GM13977 (cell line): Measurements from ENCODE around the gene DVL1.
"Not testable (repeated sequence)": the region's sequence is repeated elsewhere in the genome, so short reads cannot be mapped to it uniquely, and the experiment has no call there.

ENCODE experiments used
- DNase-seq: peaks from one replicate; pipeline ENCODE4 v3.0.0; 2012; ENCODE audit warnings: low spot score
- CTCF ChIP-seq: IDR thresholded peaks from 2 replicates; pipeline ENCODE4 v1.5.1; 2012; ENCODE audit warnings: mild to moderate bottlenecking, control low read depth; ENCODE audit not compliant: insufficient read depth; ENCODE audit errors: extremely low read depth, missing control alignments
- in situ Hi-C: fragments of 300-500 bp; cut with MboI; formaldehyde crosslinking; loops from one replicate; pipeline ENCODE4 v1.12.0; 2022; ENCODE audit warnings: low sequenced_read_pairs, low pct_unique_long_range_greater_than_20kb, mixed read lengths, inconsistent platforms; ENCODE audit not compliant: unreplicated experiment

The DVL1 gene

GRCh38 chr1:1373815-1374588, 24.8 kb upstream of the DVL1 start:
- TF ChIP-seq CTCF: no peak
- in situ Hi-C loops: no loop called here
- DNase-seq: no peak

- TF ChIP-seq CTCF: no peak
- DNase-seq: no peak
- in situ Hi-C loops: no loop called here
Measured at GRCh38 chr1:1373051-1373814, 24.0 kb upstream of the DVL1 start.

GRCh38 chr1:1371746-1372711, 22.8 kb upstream of the DVL1 start:
- in situ Hi-C loops: no loop called here
- TF ChIP-seq CTCF: peak; percentile 91
- peak; percentile 89 for DNase-seq

GRCh38 chr1:1371364-1371745, 22.1 kb upstream of the DVL1 start:
- in situ Hi-C loops: no loop called here
- no peak for DNase-seq
- TF ChIP-seq CTCF: no peak

- DNase-seq: no peak
- no peak for TF ChIP-seq CTCF
- in situ Hi-C loops: no loop called here
Measured at GRCh38 chr1:1370771-1371300, 21.6 kb upstream of the DVL1 start.

- in situ Hi-C loops, DNase-seq: not testable (repeated sequence)
Measured at GRCh38 chr1:1370094-1370493, 20.9 kb upstream of the DVL1 start.
